GM10248 (cell line): ENCODE measurements around the gene ARHGDIG.

Source experiments
- CTCF ChIA-PET: fragments of 300-600 bp; sonication (Branson Sonifier 250); formaldehyde crosslinking; extraction: SDS; loops from one replicate; lab custom pipeline; 2021; ENCODE audit warnings: antibody characterized with exemption; lab: Yijun Ruan, JAX
- POLR2A ChIA-PET: fragments of 350-650 bp; sonication (Branson Sonifier 250); formaldehyde crosslinking; extraction: SDS; loops from one replicate; lab custom pipeline; 2020; ENCODE audit warnings: antibody characterized with exemption; lab: Yijun Ruan, JAX
- DNase-seq: peaks from one replicate; pipeline ENCODE4 v3.0.0; 2012; ENCODE audit errors: extremely low spot score
- CTCF ChIP-seq: IDR thresholded peaks from 2 replicates; pipeline ENCODE4 v1.5.1; 2012; ENCODE audit warnings: mild to moderate bottlenecking, low read depth; ENCODE audit errors: extremely low read depth, missing control alignments, control extremely low read depth

Gene ARHGDIG

GRCh38 chr16:272633-273546 is 7.5 kb upstream of the ARHGDIG start:
- no peak for TF ChIP-seq CTCF

GRCh38 chr16:273547-274421 is 6.6 kb upstream of the ARHGDIG start:
- ChIA-PET POLR2A (no interaction called here), CTCF (no interaction called here)
- no peak for DNase-seq
- TF ChIP-seq CTCF = no peak

More at GRCh38 chr16:272633-273546, 7.5 kb upstream of the ARHGDIG start:
- no peak for DNase-seq
- CTCF ChIA-PET = no interaction called here
- POLR2A ChIA-PET = no interaction called here

DNA sequence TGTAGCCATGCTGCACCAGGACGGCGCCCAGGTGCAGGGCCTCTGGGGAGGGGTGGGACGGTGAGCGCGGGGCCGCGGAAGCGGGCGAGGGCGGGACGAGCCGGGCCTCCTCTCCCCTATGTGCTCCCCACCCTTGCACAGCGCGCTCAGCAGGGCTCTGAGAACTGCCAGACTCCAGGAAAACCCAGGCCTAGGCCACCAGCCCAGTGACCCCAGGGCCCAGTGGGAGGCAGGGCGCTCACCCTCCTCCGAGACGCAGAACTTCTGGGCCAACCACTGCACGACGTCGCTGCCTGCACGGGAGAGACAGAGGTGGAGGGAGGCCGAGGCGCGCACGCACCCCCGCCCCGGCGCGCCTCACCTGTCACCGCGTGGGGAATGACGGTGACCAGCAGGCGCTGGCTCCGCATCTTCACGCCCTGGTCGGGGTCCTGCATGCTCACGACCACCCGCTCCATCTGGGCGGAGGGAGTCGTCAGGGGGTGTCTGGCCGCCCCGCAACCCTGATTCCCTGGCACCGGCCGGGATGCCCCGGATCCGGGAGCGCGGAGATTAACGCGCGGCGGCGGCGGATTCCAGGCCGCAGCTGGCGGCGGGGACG is 5.2 kb upstream of the ARHGDIG start:
- CTCF ChIA-PET = no interaction called here
- no peak for TF ChIP-seq CTCF
- DNase-seq = no peak
- POLR2A ChIA-PET = no interaction called here

- no peak for TF ChIP-seq CTCF
- POLR2A ChIA-PET = no interaction called here
- no peak for DNase-seq
- CTCF ChIA-PET = no interaction called here
Measured at GRCh38 chr16:275786-276232, 4.6 kb upstream of the ARHGDIG start, which contains the start of gene RGS11. Gene RGS11 (minus strand): TSS chr16:275944. CDS start chr16:275911, 33 bp downstream.

DNA sequence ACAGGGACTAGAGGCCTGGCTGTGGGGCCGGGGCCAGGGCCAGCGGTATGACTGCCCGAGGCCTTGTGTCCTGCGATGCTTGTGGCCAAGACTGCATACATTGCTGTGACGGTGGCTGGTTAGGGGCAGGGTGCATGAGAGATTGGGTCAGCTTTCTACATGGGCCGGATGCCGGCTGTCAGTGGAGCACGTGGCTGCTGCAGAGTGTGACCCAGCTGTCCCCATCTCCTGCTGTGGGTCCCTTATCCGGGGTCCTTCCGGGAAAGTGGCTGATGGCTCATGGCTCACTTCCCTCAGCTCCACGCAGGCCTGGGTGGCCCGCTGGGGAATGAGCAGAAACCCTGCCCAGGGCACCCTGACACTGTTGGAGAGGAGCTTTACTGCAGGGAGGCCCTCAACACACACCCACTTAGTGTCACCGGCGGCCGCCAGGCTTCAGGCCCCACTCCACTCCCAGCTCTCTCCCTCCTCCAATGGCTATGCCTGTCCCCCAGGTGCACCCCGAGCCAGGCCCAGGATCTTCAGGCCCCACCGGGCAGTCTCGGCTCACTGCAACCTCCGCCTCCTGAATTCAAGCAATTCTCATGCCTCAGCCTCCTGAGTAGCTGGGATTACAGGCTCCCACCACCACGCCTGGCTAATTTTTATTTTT is 3.8 kb upstream of the ARHGDIG start:
- ChIA-PET CTCF (interaction anchor here (1.9 kb wide), 1 partner anchor 169 kb away, joined by 4 read pairs; no protein-coding TSS in a partner anchor), POLR2A (interaction anchor here (0.6 kb wide), 1 partner anchor 39 kb away, joined by 3 read pairs; no protein-coding TSS in a partner anchor)
- DNase-seq = no peak

More for the DNA sequence above, 3.8 kb upstream of the ARHGDIG start:
- no peak for TF ChIP-seq CTCF
